HCEC 1CT (cell line): ENCODE measurements around the gene POLR2F.

ENCODE experiments used
- DNase-seq: peaks from one replicate; pipeline ENCODE4 v3.0.0-alpha.2; 2017

Gene POLR2F

GRCh38 chr22:38009000-38009806 is 55.7 kb downstream of the POLR2F start:
- DNase-seq: no peak

- peak; percentile 69 for DNase-seq
Observed at GRCh38 chr22:38012604-38013072, 59.1 kb downstream of the POLR2F start.

GRCh38 chr22:38014083-38014482 is 60.6 kb downstream of the POLR2F start:
- no peak for DNase-seq

GRCh38 chr22:38016182-38017151 is 63.0 kb downstream of the POLR2F start:
- no peak for DNase-seq

- no peak for DNase-seq
Observed at GRCh38 chr22:38017272-38017920, 63.9 kb downstream of the POLR2F start.

GRCh38 chr22:38017939-38018885 is 64.7 kb downstream of the POLR2F start:
- no peak for DNase-seq
